CD4-positive, CD25-positive, alpha-beta regulatory T cell (primary cell): Measurements from ENCODE around the gene TMSB10. TPM values are rescaled to one million over a fixed set of nuclear protein-coding genes. Genes with fewer than 3 reads are reported as not detected.
"Not testable (repeated sequence)": the region's sequence is repeated elsewhere in the genome, so short reads cannot be mapped to it uniquely, and the experiment has no call there.

Experiments used
- ATAC-seq, 2 donors: fragments of 150-1000 bp; cut with Tn5 transposase; one replicate each; pipeline ENCODE4 v1.10.0; 2021; ENCODE audit warnings: low read depth in 2 of 2, moderate number of reproducible peaks in 2 of 2, moderate library complexity in 1 of 2
- DNase-seq, 3 donors: peaks; one replicate each; pipeline versions ENCODE4 v3.0.0 to v3.0.0-alpha.2; 2012 to 2022; ENCODE audit warnings: mixed read lengths in 1 of 3
- H3K27ac ChIP-seq: one replicate; pipeline ENCODE4 v1.7.0; 2013; ENCODE audit warnings: mild to moderate bottlenecking, low read length; ENCODE audit not compliant: insufficient read depth, poor library complexity, severe bottlenecking
- H3K27me3 ChIP-seq: one replicate; pipeline ENCODE4 v1.7.0; 2013; ENCODE audit warnings: low read length; ENCODE audit not compliant: control insufficient read depth, insufficient read depth
- H3K36me3 ChIP-seq: one replicate; pipeline ENCODE4 v1.7.0; 2013; ENCODE audit warnings: mild to moderate bottlenecking, low read length, moderate library complexity; ENCODE audit not compliant: control insufficient read depth, insufficient read depth
- H3K4me1 ChIP-seq: 2 replicates; pipeline ENCODE4 v1.7.0; 2013; ENCODE audit warnings: mild to moderate bottlenecking, low read length; ENCODE audit not compliant: insufficient read depth, control insufficient read depth, poor library complexity, severe bottlenecking
- H3K4me3 ChIP-seq: one replicate; pipeline ENCODE4 v1.7.0; 2013; ENCODE audit warnings: low read depth, mild to moderate bottlenecking, low read length, moderate library complexity
- H3K9me3 ChIP-seq, 2 experiments: 1 replicate in 1 of 2; 2 replicates in 1 of 2; pipeline ENCODE4 v1.7.0; 2013; ENCODE audit warnings: low read length in 2 of 2, mild to moderate bottlenecking in 1 of 2, moderate library complexity in 1 of 2; ENCODE audit not compliant: control insufficient read depth in 2 of 2
- H3K27ac Mint-ChIP-seq, 3 donors: one replicate each; pipeline ENCODE4 v1.8.0; 2020 to 2022; ENCODE audit warnings: mild to moderate bottlenecking in 3 of 3, mixed read lengths in 3 of 3, moderate library complexity in 2 of 3
- H3K27me3 Mint-ChIP-seq: one replicate; pipeline ENCODE4 v1.8.0; 2022; ENCODE audit warnings: mild to moderate bottlenecking, mixed read lengths
- H3K36me3 Mint-ChIP-seq: one replicate; pipeline ENCODE4 v1.8.0; 2020; ENCODE audit warnings: mixed read lengths
- H3K4me1 Mint-ChIP-seq, 4 donors: one replicate each; pipeline ENCODE4 v1.8.0; 2020 to 2022; ENCODE audit warnings: mixed read lengths in 4 of 4, mild to moderate bottlenecking in 1 of 4
- H3K4me3 Mint-ChIP-seq, 4 donors: one replicate each; pipeline ENCODE4 v1.8.0; 2020 to 2022; ENCODE audit warnings: mild to moderate bottlenecking in 4 of 4, mixed read lengths in 4 of 4, moderate library complexity in 3 of 4
- H3K9me3 Mint-ChIP-seq, 7 donors: one replicate each; pipeline ENCODE4 v1.8.0; 2020 to 2022; ENCODE audit warnings: mixed read lengths in 7 of 7, mild to moderate bottlenecking in 3 of 7, moderate library complexity in 2 of 7
- polyA plus RNA-seq, 4 donors: library from polyadenylated mRNA; unstranded; fragments of 300-500 nt; fragmentation: Illumina TruSeq; gene quantifications; one replicate each; pipeline ENCODE4 v1.2.3, GENCODE V29; 2021
- total RNA-seq: library from RNA; stranded (reverse); gene quantifications from one replicate; pipeline ENCODE4 v1.2.3, GENCODE V29; 2022

The TMSB10 gene
- total and polyA plus RNA-seq, 5 donors from 2014 or later: 2,468 to 10,693 (median 7,091) TPM

- Histone ChIP-seq H3K27me3 (no peaks in the 10 kb centered on the region), H3K27ac (no peak overlapping the region)
- peak overlapping the region in 1 of 4 donors; percentile 37 for H3K4me3 Mint-ChIP-seq
Observed at GRCh38 chr2:84942964-84943421, 37.5 kb downstream of the TMSB10 start.

GRCh38 chr2:84944295-84944909 lies 38.9 kb downstream of the TMSB10 start:
- no peaks in the 10 kb centered on the region for H3K36me3 Mint-ChIP-seq
- DNase-seq: no peak
- peak overlapping the region in 2 of 3 donors; percentile 85 to 96 for H3K27ac Mint-ChIP-seq
- no peak for ATAC-seq
- Histone ChIP-seq H3K4me3 (no peak overlapping the region), H3K27ac (no peak overlapping the region), H3K27me3 (no peaks in the 10 kb centered on the region), H3K4me1 (peaks cover 30% of the 10 kb centered on the region), H3K9me3 (no peaks in the 10 kb centered on the region), H3K36me3 (peaks cover 3% of the 10 kb centered on the region)
- H3K27me3 Mint-ChIP-seq: no peaks in the 10 kb centered on the region
- no peaks in the 10 kb centered on the region for H3K9me3 Mint-ChIP-seq
- peaks cover 11 to 44% (median 31%) of the 10 kb centered on the region in 4 donors for H3K4me1 Mint-ChIP-seq
- H3K4me3 Mint-ChIP-seq: peak overlapping the region in 2 of 4 donors; percentile 24 to 42

More at GRCh38 chr2:84942964-84943421, 37.5 kb downstream of the TMSB10 start:
- ATAC-seq: no peak
- Histone ChIP-seq H3K9me3 (no peaks in the 10 kb centered on the region), H3K4me3 (no peak overlapping the region), H3K36me3 (peaks cover 3% of the 10 kb centered on the region), H3K4me1 (peaks cover 37% of the 10 kb centered on the region)
- Mint-ChIP-seq H3K36me3 (no peaks in the 10 kb centered on the region), H3K27ac (peak overlapping the region; percentile 2 to 28 (median 11)), H3K27me3 (no peaks in the 10 kb centered on the region), H3K9me3 (no peaks in the 10 kb centered on the region), H3K4me1 (peaks cover 17 to 58% (median 43%) of the 10 kb centered on the region in 4 donors)
- DNase-seq: no peak

- not testable (repeated sequence) for H3K27me3 Mint-ChIP-seq, ATAC-seq, H3K36me3 Mint-ChIP-seq, H3K9me3 Mint-ChIP-seq, H3K27me3 ChIP-seq, H3K36me3 ChIP-seq, H3K9me3 ChIP-seq
- Mint-ChIP-seq H3K4me3 (peak overlapping the region in 2 of 4 donors; percentile 46 to 76), H3K4me1 (peaks cover 10 to 36% (median 29%) of the 10 kb centered on the region in 4 donors), H3K27ac (peak overlapping the region in 2 of 3 donors; percentile 85 to 96)
- peak in 1 of 3 donors; percentile 10 for DNase-seq
- Histone ChIP-seq H3K4me1 (peaks cover 18% of the 10 kb centered on the region), H3K4me3 (peak overlapping the region; percentile 78), H3K27ac (peak overlapping the region; percentile 80)
Observed at GRCh38 chr2:84945838-84946203, 40.4 kb downstream of the TMSB10 start.

GRCh38 chr2:84946204-84947009 lies 41.0 kb downstream of the TMSB10 start:
- H3K27ac Mint-ChIP-seq: peak overlapping the region; percentile 85 to 96 (median 94)
- peak overlapping the region; percentile 78 for H3K4me3 ChIP-seq

GRCh38 chr2:84947010-84947593 lies 41.6 kb downstream of the TMSB10 start:
- DNase-seq (no peak), ATAC-seq (no peak)
- no peaks in the 10 kb centered on the region for H3K36me3 Mint-ChIP-seq
- peaks cover 10 to 35% (median 28%) of the 10 kb centered on the region in 4 donors for H3K4me1 Mint-ChIP-seq
- Histone ChIP-seq H3K9me3 (no peaks in the 10 kb centered on the region), H3K27me3 (no peaks in the 10 kb centered on the region), H3K4me1 (peaks cover 18% of the 10 kb centered on the region), H3K4me3 (peak overlapping the region; percentile 78), H3K36me3 (peaks cover 3% of the 10 kb centered on the region), H3K27ac (peak overlapping the region; percentile 80)
- H3K4me3 Mint-ChIP-seq: peak overlapping the region in 3 of 4 donors; percentile 46 to 76 (median 50)
- H3K27me3 Mint-ChIP-seq: no peaks in the 10 kb centered on the region
- no peaks in the 10 kb centered on the region for H3K9me3 Mint-ChIP-seq
- H3K27ac Mint-ChIP-seq: peak overlapping the region; percentile 85 to 96 (median 94)

More at GRCh38 chr2:84946204-84947009, 41.0 kb downstream of the TMSB10 start:
- H3K4me1 Mint-ChIP-seq: peaks cover 10 to 35% (median 28%) of the 10 kb centered on the region in 4 donors
- peak overlapping the region; percentile 80 for H3K27ac ChIP-seq
- H3K4me1 ChIP-seq: peaks cover 18% of the 10 kb centered on the region
- ATAC-seq: peak; percentile 81 to 87
- no peaks in the 10 kb centered on the region for H3K27me3 Mint-ChIP-seq
- H3K9me3 Mint-ChIP-seq: no peaks in the 10 kb centered on the region
- no peaks in the 10 kb centered on the region for H3K36me3 Mint-ChIP-seq
- H3K27me3 ChIP-seq: no peaks in the 10 kb centered on the region
- no peaks in the 10 kb centered on the region for H3K9me3 ChIP-seq
- peak overlapping the region; percentile 46 to 76 (median 66) for H3K4me3 Mint-ChIP-seq
- H3K36me3 ChIP-seq: peaks cover 3% of the 10 kb centered on the region
- DNase-seq: peak; percentile 18 to 80 (median 58)

- Histone ChIP-seq H3K9me3 (no peaks in the 10 kb centered on the region), H3K4me3 (no peak overlapping the region), H3K27ac (no peak overlapping the region), H3K27me3 (no peaks in the 10 kb centered on the region), H3K36me3 (no peaks in the 10 kb centered on the region), H3K4me1 (no peaks in the 10 kb centered on the region)
- Mint-ChIP-seq H3K36me3 (no peaks in the 10 kb centered on the region), H3K27me3 (no peaks in the 10 kb centered on the region), H3K9me3 (no peaks in the 10 kb centered on the region), H3K4me1 (peaks cover 5 to 18% (median 12%) of the 10 kb centered on the region in 4 donors), H3K27ac (no peak overlapping the region), H3K4me3 (no peak overlapping the region)
- ATAC-seq (no peak), DNase-seq (no peak)
Observed at GRCh38 chr2:84953535-84953934, 48.1 kb downstream of the TMSB10 start.

- Histone ChIP-seq H3K9me3 (no peaks in the 10 kb centered on the region), H3K27ac (no peak overlapping the region), H3K4me1 (no peaks in the 10 kb centered on the region), H3K4me3 (no peak overlapping the region), H3K36me3 (peaks cover 2% of the 10 kb centered on the region), H3K27me3 (no peaks in the 10 kb centered on the region)
- DNase-seq: no peak
- peaks cover 5 to 22% (median 15%) of the 10 kb centered on the region in 4 donors for H3K4me1 Mint-ChIP-seq
- no peak for ATAC-seq
- no peak overlapping the region for H3K27ac Mint-ChIP-seq
- no peak overlapping the region for H3K4me3 Mint-ChIP-seq
- H3K27me3 Mint-ChIP-seq: no peaks in the 10 kb centered on the region
- H3K9me3 Mint-ChIP-seq: no peaks in the 10 kb centered on the region
- H3K36me3 Mint-ChIP-seq: no peaks in the 10 kb centered on the region
Observed at GRCh38 chr2:84954329-84954728, 48.9 kb downstream of the TMSB10 start.
